AG09309 (cell line): ENCODE data around the gene PLEKHA8.

Source experiments
- DNase-seq: peaks from one replicate; pipeline ENCODE4 v3.0.0-alpha.2; 2010; ENCODE audit warnings: low read depth
- H3K4me3 ChIP-seq: 2 replicates; pipeline ENCODE4 v1.5.1; 2011; ENCODE audit warnings: mild to moderate bottlenecking, low read depth, low read length, moderate library complexity; ENCODE audit not compliant: control insufficient read depth
- CTCF ChIP-seq: IDR thresholded peaks from 2 replicates; pipeline ENCODE4 v1.5.1; 2011; ENCODE audit warnings: mild to moderate bottlenecking, low read depth, low read length, inconsistent platforms; ENCODE audit not compliant: insufficient read depth, control insufficient read depth; ENCODE audit errors: missing control alignments

Gene PLEKHA8

GRCh38 chr7:30079880-30080279 is 51.7 kb downstream of the PLEKHA8 start:
- no peak for DNase-seq
- TF ChIP-seq CTCF = no peak
- no peak overlapping the region for H3K4me3 ChIP-seq

GRCh38 chr7:30080818-30081217 is 52.6 kb downstream of the PLEKHA8 start:
- DNase-seq = no peak

GRCh38 chr7:30082686-30083085 is 54.5 kb downstream of the PLEKHA8 start:
- TF ChIP-seq CTCF = no peak
- H3K4me3 ChIP-seq = no peak overlapping the region
- DNase-seq = peak; percentile 67

More at GRCh38 chr7:30080818-30081217, 52.6 kb downstream of the PLEKHA8 start:
- H3K4me3 ChIP-seq = no peak overlapping the region
- TF ChIP-seq CTCF = no peak

GRCh38 chr7:30083334-30083733 is 55.1 kb downstream of the PLEKHA8 start:
- no peak overlapping the region for H3K4me3 ChIP-seq
- no peak for TF ChIP-seq CTCF
- DNase-seq = no peak

- no peak overlapping the region for H3K4me3 ChIP-seq
- no peak for DNase-seq
- no peak for TF ChIP-seq CTCF
Measured at GRCh38 chr7:30084212-30084611, 56.0 kb downstream of the PLEKHA8 start.

GRCh38 chr7:30086529-30086928 is 58.3 kb downstream of the PLEKHA8 start:
- no peak for DNase-seq
- no peak overlapping the region for H3K4me3 ChIP-seq
- TF ChIP-seq CTCF = no peak

- H3K4me3 ChIP-seq = no peak overlapping the region
- no peak for TF ChIP-seq CTCF
- no peak for DNase-seq
Measured at GRCh38 chr7:30087371-30087770, 59.2 kb downstream of the PLEKHA8 start.
